Measurements from ENCODE around the gene VEGFB. TPM values are rescaled to one million over a fixed set of nuclear protein-coding genes. Genes with fewer than 3 reads are reported as not detected.

The VEGFB gene
- total RNA-seq, 1 donor from 2014 or later = 21.6 TPM

Other genes with a start within 250 kb of the VEGFB start
- 108 and 161 TPM in 2 replicates for gene OTUB1, start 248.1 kb upstream of the VEGFB start, total RNA-seq
- gene FLRT1, start 198.7 kb upstream of the VEGFB start, total RNA-seq = not detected in 2 replicates
- gene MACROD1, start 68.5 kb upstream of the VEGFB start, total RNA-seq = 16.9 and 21.0 TPM in 2 replicates
- gene STIP1, start 48.4 kb upstream of the VEGFB start, total RNA-seq = 169 and 210 TPM in 2 replicates
- gene FERMT3, start 27.9 kb upstream of the VEGFB start, total RNA-seq = 0.14 TPM in 2 replicates
- gene TRPT1, start 8.4 kb upstream of the VEGFB start, total RNA-seq = 57.4 and 58.1 TPM in 2 replicates
- gene NUDT22, start 8.3 kb upstream of the VEGFB start, total RNA-seq = 74.9 and 110 TPM in 2 replicates
- 7.0 and 15.3 TPM in 2 replicates for gene DNAJC4, start 4.0 kb upstream of the VEGFB start, total RNA-seq
- 64.6 and 77.1 TPM in 2 replicates for gene FKBP2, start 6.5 kb downstream of the VEGFB start, total RNA-seq
- gene PPP1R14B, start 12.4 kb downstream of the VEGFB start, total RNA-seq = 418 and 455 TPM in 2 replicates
- 58.8 and 64.0 TPM in 2 replicates for gene PLCB3, start 16.9 kb downstream of the VEGFB start, total RNA-seq
- 134 and 141 TPM in 2 replicates for gene BAD, start 50.1 kb downstream of the VEGFB start, total RNA-seq
- gene GPR137, start 51.3 kb downstream of the VEGFB start, total RNA-seq = 13.3 and 16.0 TPM in 2 replicates
- not detected in 2 replicates for gene KCNK4, start 56.7 kb downstream of the VEGFB start, total RNA-seq
- 0.63 TPM in 1 of 2 replicates, not detected in the other for gene CATSPERZ, start 65.8 kb downstream of the VEGFB start, total RNA-seq
- gene ESRRA, start 70.9 kb downstream of the VEGFB start, total RNA-seq = 74.4 and 87.9 TPM in 2 replicates
- 407 and 658 TPM in 2 replicates for gene TRMT112, start 83.0 kb downstream of the VEGFB start, total RNA-seq
- gene PRDX5, start 83.5 kb downstream of the VEGFB start, total RNA-seq = 455 and 530 TPM in 2 replicates
- gene CCDC88B, start 105.6 kb downstream of the VEGFB start, total RNA-seq = 8.7 TPM in 2 replicates
- 72.9 and 73.6 TPM in 2 replicates for gene RPS6KA4, start 124.6 kb downstream of the VEGFB start, total RNA-seq